ENCODE data around the gene RPS26. TPM values are rescaled to one million over a fixed set of nuclear protein-coding genes. Genes with fewer than 3 reads are reported as not detected.

The RPS26 gene
- total RNA-seq, 2 experiments from 2014 or later = 74.6 to 600 TPM

GRCh38 chr12:56021889-56022497, 19.7 kb upstream of the RPS26 start:
- H4K20me1 ChIP-seq (ENCODE audit: insufficient read depth, low read length) = no peaks in the 10 kb centered on the region
- H3K9me2 ChIP-seq (ENCODE audit: insufficient read depth, low read length) = no peaks in the 10 kb centered on the region
- H3K79me2 ChIP-seq (ENCODE audit: insufficient read depth, low read depth, low read length) = no peaks in the 10 kb centered on the region
- DNase-seq (ENCODE audit: low spot score) = no peak
- no TSS peak for BruUV-seq (replicated peaks)
- ChIA-PET POLR2A (no interaction called here), CTCF (ENCODE audit: unreplicated experiment) (interaction anchor here (0.6 kb wide), 1 partner anchor 15 kb away, joined by 3 read pairs; no protein-coding TSS in a partner anchor)
- H3K4me3 ChIP-seq (ENCODE audit: low read depth, low read length, poor library complexity, severe bottlenecking) = no peak overlapping the region
- H3K9me3 ChIP-seq (ENCODE audit: low read length) = no peaks in the 10 kb centered on the region
- H3K4me2 ChIP-seq (ENCODE audit: low read length) = no peak overlapping the region
- no peak overlapping the region for H3K27ac ChIP-seq (ENCODE audit: low read depth, low read length, poor library complexity, severe bottlenecking)
- intact Hi-C loops (cut with micrococcal nuclease; ENCODE audit: unreplicated experiment) = no loop called here
- H3K4me1 ChIP-seq (ENCODE audit: insufficient read depth, low read length, poor library complexity, severe bottlenecking) = no peaks in the 10 kb centered on the region
- H2AFZ ChIP-seq (ENCODE audit: low read length) = no peak overlapping the region
- TF ChIP-seq EZH2phosphoT487 (IDR thresholded peaks at IDR 0.05; ENCODE audit: borderline replicate concordance, low read depth, low read length) (no peak), CTCF (conservative IDR thresholded peaks at IDR 0.05; ENCODE audit: low read length) (no peak)
- no peaks in the 10 kb centered on the region for H3K36me3 ChIP-seq (ENCODE audit: insufficient read depth, low read length)

GRCh38 chr12:56028511-56029165, 13.1 kb upstream of the RPS26 start:
- Histone ChIP-seq H3K4me3 (ENCODE audit: low read depth, low read length, poor library complexity, severe bottlenecking) (no peak overlapping the region), H2AFZ (ENCODE audit: low read length) (no peak overlapping the region), H3K79me2 (ENCODE audit: insufficient read depth, low read depth, low read length) (no peaks in the 10 kb centered on the region), H3K27ac (ENCODE audit: low read depth, low read length, poor library complexity, severe bottlenecking) (no peak overlapping the region), H3K9me2 (ENCODE audit: insufficient read depth, low read length) (no peaks in the 10 kb centered on the region), H3K4me2 (ENCODE audit: low read length) (no peak overlapping the region), H3K36me3 (ENCODE audit: insufficient read depth, low read length) (peaks cover 2% of the 10 kb centered on the region; the same call in 1 of the 2 replicates), H3K9me3 (ENCODE audit: low read length) (no peaks in the 10 kb centered on the region), H4K20me1 (ENCODE audit: insufficient read depth, low read length) (no peaks in the 10 kb centered on the region), H3K4me1 (ENCODE audit: insufficient read depth, low read length, poor library complexity, severe bottlenecking) (no peaks in the 10 kb centered on the region)
- ChIA-PET CTCF (ENCODE audit: unreplicated experiment) (interaction anchor here (1.4 kb wide), 1 partner anchor 32 kb away, joined by 4 read pairs; no protein-coding TSS in a partner anchor), POLR2A (interaction anchor here (0.9 to 1.1 kb wide), 3 partner anchors 11 to 202 kb away, joined by 3 to 5 read pairs (median 4); no protein-coding TSS in a partner anchor)
- no peak for TF ChIP-seq EZH2phosphoT487 (IDR thresholded peaks at IDR 0.05; ENCODE audit: borderline replicate concordance, low read depth, low read length)
- TF ChIP-seq CTCF (conservative IDR thresholded peaks at IDR 0.05; ENCODE audit: low read length) = no peak
- no peak for DNase-seq (ENCODE audit: low spot score)
- no TSS peak for BruUV-seq (replicated peaks)
- intact Hi-C loops (cut with micrococcal nuclease; ENCODE audit: unreplicated experiment) = loop anchor here (1.0 kb wide), 2 partner anchors 32 to 290 kb away; no protein-coding TSS in a partner anchor
